ENCODE measurements around the gene ATXN10. TPM values are rescaled to one million over a fixed set of nuclear protein-coding genes. Genes with fewer than 3 reads are reported as not detected.

The ATXN10 gene
- total and polyA plus RNA-seq, 2 of the 13 experiments (the other 11 are each of a cell fraction or from before 2014, with no cell fraction given), result 60.1 to 194 TPM

DNA sequence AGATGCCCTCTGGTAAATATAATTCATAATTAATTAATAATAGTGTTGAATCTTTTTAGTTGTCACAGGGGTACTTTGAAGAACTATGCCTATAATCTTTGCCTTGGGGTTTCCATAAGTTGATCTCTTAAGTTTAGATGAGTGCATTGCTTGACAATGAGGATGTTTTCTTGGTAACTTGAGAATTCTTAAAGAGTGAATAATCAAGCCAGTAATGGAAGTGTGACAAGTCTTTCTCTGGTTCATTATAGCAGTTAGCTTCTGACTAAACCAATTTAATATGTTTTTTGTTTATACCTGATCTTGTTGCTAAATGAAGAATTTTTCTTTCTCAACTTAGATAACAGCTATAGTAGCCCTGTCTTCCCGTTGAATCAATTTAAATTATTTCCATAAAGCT lies 46.2 kb downstream of the ATXN10 start (continued):
- TF ChIP-seq, protein P1, sequence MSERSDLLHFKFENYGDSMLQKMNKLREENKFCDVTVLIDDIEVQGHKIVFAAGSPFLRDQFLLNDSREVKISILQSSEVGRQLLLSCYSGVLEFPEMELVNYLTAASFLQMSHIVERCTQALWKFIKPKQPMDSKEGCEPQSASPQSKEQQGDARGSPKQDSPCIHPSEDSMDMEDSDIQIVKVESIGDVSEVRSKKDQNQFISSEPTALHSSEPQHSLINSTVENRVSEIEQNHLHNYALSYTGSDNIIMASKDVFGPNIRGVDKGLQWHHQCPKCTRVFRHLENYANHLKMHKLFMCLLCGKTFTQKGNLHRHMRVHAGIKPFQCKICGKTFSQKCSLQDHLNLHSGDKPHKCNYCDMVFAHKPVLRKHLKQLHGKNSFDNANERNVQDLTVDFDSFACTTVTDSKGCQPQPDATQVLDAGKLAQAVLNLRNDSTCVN (CRISPR knock-in tag; IDR thresholded peaks at IDR 0.05; ENCODE audit: borderline replicate concordance), result no peak
- TF ChIP-seq TEAD3 (CRISPR knock-in tag; optimal IDR thresholded peaks at IDR 0.05; ENCODE audit: borderline replicate concordance), result no peak
- TF ChIP-seq, protein P2, sequence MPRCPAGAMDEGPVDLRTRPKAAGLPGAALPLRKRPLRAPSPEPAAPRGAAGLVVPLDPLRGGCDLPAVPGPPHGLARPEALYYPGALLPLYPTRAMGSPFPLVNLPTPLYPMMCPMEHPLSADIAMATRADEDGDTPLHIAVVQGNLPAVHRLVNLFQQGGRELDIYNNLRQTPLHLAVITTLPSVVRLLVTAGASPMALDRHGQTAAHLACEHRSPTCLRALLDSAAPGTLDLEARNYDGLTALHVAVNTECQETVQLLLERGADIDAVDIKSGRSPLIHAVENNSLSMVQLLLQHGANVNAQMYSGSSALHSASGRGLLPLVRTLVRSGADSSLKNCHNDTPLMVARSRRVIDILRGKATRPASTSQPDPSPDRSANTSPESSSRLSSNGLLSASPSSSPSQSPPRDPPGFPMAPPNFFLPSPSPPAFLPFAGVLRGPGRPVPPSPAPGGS (CRISPR knock-in tag; IDR thresholded peaks at IDR 0.05), result no peak
- no peak for TF ChIP-seq CBFB (CRISPR knock-in tag; IDR thresholded peaks at IDR 0.05)
- TF ChIP-seq, protein P3, sequence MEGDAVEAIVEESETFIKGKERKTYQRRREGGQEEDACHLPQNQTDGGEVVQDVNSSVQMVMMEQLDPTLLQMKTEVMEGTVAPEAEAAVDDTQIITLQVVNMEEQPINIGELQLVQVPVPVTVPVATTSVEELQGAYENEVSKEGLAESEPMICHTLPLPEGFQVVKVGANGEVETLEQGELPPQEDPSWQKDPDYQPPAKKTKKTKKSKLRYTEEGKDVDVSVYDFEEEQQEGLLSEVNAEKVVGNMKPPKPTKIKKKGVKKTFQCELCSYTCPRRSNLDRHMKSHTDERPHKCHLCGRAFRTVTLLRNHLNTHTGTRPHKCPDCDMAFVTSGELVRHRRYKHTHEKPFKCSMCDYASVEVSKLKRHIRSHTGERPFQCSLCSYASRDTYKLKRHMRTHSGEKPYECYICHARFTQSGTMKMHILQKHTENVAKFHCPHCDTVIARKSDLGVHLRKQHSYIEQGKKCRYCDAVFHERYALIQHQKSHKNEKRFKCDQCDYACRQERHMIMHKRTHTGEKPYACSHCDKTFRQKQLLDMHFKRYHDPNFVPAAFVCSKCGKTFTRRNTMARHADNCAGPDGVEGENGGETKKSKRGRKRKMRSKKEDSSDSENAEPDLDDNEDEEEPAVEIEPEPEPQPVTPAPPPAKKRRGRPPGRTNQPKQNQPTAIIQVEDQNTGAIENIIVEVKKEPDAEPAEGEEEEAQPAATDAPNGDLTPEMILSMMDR (CRISPR knock-in tag; IDR thresholded peaks at IDR 0.05), result no peak
- TF ChIP-seq, protein P4, sequence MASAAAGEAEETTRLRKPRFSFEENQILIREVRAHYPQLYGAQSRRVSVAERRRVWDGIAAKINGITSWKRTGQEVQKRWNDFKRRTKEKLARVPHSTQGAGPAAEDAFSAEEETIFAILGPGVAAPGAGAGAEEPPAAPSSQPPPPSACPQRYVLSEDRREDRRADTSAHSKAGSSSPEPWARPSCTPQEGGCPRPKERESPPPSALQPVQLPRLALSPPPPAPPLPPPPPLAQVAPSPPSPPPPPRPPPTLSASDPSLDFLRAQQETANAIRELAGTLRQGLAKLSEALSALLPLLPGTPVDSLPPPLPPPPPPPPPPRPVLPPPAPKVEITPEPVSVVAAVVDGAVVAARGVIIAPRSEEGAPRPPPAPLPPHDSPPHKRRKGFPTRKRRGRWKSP (CRISPR knock-in tag; IDR thresholded peaks at IDR 0.05), result no peak
- TF ChIP-seq, protein P5, sequence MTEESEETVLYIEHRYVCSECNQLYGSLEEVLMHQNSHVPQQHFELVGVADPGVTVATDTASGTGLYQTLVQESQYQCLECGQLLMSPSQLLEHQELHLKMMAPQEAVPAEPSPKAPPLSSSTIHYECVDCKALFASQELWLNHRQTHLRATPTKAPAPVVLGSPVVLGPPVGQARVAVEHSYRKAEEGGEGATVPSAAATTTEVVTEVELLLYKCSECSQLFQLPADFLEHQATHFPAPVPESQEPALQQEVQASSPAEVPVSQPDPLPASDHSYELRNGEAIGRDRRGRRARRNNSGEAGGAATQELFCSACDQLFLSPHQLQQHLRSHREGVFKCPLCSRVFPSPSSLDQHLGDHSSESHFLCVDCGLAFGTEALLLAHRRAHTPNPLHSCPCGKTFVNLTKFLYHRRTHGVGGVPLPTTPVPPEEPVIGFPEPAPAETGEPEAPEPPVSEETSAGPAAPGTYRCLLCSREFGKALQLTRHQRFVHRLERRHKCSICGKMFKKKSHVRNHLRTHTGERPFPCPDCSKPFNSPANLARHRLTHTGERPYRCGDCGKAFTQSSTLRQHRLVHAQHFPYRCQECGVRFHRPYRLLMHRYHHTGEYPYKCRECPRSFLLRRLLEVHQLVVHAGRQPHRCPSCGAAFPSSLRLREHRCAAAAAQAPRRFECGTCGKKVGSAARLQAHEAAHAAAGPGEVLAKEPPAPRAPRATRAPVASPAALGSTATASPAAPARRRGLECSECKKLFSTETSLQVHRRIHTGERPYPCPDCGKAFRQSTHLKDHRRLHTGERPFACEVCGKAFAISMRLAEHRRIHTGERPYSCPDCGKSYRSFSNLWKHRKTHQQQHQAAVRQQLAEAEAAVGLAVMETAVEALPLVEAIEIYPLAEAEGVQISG (CRISPR knock-in tag; IDR thresholded peaks at IDR 0.05), result no peak
- TF ChIP-seq, protein P6, sequence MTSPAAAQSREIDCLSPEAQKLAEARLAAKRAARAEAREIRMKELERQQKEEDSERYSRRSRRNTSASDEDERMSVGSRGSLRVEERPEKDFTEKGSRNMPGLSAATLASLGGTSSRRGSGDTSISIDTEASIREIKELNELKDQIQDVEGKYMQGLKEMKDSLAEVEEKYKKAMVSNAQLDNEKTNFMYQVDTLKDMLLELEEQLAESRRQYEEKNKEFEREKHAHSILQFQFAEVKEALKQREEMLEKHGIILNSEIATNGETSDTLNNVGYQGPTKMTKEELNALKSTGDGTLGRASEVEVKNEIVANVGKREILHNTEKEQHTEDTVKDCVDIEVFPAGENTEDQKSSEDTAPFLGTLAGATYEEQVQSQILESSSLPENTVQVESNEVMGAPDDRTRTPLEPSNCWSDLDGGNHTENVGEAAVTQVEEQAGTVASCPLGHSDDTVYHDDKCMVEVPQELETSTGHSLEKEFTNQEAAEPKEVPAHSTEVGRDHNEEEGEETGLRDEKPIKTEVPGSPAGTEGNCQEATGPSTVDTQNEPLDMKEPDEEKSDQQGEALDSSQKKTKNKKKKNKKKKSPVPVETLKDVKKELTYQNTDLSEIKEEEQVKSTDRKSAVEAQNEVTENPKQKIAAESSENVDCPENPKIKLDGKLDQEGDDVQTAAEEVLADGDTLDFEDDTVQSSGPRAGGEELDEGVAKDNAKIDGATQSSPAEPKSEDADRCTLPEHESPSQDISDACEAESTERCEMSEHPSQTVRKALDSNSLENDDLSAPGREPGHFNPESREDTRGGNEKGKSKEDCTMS (CRISPR knock-in tag; conservative IDR thresholded peaks at IDR 0.05), result no peak

Data from HepG2 (cell line).